Activated CD8-positive, alpha-beta memory T cell treated with anti-CD3 and anti-CD28 coated beads for 48 hours (primary cell): ENCODE results near the gene GBA2.

ENCODE experiments used
- DNase-seq, 3 experiments: peaks; one replicate each; pipeline ENCODE4 v3.0.0-alpha.2; 2020; ENCODE audit warnings: low read depth in 2 of 3, low spot score in 2 of 3

GBA2 gene

DNA sequence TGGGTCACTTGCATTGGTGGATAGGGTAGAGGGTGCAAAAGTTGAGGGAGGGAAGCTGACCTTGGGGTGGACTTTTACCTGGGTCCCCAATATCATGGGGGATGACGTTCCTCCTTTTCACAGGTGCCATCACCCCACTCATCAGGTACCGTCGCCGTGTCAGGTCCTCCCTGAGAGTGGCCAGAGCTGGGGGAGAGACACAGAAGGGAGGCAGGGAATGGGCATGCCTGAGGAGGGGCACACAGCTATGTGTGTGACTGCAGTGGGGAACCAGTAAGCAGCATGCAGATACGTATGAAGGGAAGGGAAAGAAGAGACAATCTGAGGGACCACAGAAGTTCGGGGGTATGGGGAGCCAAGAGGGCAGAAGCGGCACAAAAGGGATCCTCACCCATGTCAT, 10.1 kb downstream of the GBA2 start:
- no peak for DNase-seq

DNA sequence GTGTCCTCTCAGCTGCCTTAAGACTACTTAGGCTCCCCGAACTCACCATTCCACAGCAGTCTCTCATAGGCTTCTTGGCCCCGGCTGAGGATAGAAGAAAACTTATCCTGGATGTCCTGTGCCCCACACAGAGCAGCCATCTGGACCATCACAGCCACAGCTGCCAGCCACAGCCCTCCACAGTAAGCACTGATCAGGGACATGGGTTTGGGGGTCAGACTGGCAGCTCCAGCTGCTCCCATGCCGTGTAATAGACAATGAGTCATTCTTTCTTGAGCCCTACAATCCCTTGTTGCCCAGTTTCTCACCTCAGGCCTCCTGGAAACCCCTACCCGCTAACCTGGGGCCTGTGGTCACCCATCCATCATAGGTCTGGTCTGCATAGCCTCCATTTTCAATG, 10.8 kb downstream of the GBA2 start:
- DNase-seq, result no peak

DNA sequence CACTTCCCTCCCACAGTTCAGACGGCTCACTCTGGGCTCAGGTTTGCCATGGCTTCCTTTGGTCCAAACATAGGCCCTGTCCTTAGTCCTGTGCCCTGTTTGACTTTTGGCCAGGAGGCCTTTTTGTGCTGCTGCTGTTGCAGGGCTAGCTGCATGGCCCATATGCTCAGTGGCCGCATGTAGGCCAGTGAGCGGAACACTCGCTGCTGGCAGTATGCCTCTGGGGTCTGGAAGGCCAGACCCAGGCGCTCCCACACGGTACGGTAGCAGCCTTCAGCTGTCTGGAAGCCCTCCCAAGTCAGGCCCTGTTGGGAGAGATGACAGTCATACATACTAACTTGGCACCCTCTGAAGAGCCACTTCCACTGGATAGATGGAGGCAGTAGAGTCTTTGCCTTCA, 11.9 kb downstream of the GBA2 start:
- DNase-seq, result no peak

DNA sequence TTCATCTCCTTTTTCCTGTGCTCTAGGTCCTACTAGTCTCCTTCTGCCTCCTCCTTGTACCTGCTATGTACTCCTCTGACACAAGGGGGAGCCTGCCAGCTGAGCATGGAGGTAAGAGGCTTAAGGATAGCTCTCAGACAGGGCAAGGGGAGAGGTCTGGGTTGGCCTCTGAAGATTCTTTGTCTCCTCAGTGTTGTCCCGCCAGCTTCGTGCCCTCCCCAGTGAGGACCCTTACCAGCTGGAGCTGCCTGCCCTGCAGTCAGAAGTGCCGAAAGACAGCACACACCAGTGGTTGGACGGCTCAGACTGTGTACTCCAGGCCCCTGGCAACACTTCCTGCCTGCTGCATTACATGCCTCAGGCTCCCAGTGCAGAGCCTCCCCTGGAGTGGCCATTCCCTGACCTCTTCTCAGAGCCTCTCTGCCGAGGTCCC, 12.8 kb downstream of the GBA2 start:
- DNase-seq, result no peak

DNA sequence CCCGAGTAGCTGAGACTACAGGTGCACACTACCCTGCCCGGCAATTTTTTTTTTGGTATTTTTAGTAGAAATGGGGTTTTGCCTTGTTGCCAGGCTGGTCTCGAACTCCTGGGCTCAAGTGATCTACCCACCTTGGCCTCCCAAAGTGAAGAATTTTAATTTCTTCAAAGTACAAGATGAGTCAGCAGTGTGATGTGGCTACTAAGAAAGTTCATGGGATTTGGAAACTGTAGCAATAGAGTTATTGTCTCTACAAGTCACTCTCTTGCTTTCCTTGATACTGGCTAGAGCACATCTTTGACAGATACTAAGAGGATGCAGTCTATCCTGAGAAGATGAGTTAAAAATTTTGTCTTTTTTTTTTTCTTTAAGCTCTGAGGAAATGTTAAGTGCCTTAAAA, 14.9 kb downstream of the GBA2 start:
- no peak for DNase-seq

DNA sequence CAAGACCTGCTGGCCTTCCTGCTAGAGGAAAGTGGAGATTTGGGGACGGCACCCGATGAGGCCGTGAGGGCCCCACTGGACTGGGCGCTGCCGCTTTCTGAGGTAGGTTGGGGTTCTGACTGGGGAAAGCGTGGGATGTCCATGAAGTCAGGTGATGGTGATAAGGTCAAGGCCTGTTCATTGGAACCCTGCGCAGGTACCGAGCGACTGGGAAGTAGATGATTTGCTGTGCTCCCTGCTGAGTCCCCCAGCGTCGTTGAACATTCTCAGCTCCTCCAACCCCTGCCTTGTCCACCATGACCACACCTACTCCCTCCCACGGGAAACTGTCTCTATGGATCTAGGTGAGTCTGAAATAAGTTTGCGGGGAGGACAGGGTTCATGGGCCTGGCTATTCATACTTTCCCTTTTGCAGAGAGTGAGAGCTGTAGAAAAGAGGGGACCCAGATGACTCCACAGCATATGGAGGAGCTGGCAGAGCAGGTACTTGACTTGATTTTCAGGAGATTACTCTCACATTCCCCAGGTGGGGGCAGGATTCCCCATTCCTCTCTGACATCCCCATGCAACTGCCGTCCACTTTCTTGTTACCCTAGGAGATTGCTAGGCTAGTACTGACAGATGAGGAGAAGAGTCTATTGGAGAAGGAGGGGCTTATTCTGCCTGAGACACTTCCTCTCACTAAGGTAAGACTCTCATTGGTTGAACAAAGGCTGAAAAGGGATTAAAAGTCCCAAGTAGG, 16.1 kb downstream of the GBA2 start:
- no peak for DNase-seq

DNA sequence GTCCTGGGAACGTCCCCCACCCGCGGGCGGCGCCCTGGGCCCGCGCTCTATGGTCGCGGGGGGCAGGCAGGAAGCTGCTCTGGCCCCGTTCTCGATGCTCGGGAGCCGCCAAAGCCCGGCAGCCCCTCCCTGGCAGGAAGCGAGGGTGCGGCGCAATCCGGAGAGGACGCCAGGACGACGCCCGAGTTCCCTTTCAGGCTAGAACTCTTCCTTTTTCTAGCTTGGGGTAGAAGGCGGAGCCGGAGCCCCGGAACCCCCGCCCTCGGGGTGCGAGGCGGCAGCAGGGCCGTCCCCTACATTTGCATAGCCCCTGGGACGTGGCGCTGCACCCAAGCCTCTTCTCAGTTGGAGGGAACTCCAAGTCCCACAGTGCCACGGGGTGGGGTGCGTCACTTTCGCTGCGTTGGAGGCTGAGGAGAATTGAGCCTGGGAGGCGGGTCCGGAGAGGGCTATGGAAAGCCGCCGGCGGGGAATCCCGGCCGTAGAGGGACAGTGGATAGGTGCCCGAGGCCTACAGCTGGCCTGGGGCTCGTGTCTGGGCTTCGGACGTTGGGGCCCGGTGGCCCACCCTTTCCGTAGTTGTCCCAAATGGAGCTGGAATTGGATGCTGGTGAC, 16.7 kb downstream of the GBA2 start, which contains the start of the genes CREB3 and TLN1:
CREB3 (plus strand) TSS at position 482 of the 615 bp plus-strand sequence; CDS start at position 589, 107 bp downstream.
TLN1 (minus strand) TSS at position 11 of the 615 bp plus-strand sequence. CDS start 6,501 bp downstream, outside the sequence.
- DNase-seq, result peak; percentile 82 to 96 (median 89)

DNA sequence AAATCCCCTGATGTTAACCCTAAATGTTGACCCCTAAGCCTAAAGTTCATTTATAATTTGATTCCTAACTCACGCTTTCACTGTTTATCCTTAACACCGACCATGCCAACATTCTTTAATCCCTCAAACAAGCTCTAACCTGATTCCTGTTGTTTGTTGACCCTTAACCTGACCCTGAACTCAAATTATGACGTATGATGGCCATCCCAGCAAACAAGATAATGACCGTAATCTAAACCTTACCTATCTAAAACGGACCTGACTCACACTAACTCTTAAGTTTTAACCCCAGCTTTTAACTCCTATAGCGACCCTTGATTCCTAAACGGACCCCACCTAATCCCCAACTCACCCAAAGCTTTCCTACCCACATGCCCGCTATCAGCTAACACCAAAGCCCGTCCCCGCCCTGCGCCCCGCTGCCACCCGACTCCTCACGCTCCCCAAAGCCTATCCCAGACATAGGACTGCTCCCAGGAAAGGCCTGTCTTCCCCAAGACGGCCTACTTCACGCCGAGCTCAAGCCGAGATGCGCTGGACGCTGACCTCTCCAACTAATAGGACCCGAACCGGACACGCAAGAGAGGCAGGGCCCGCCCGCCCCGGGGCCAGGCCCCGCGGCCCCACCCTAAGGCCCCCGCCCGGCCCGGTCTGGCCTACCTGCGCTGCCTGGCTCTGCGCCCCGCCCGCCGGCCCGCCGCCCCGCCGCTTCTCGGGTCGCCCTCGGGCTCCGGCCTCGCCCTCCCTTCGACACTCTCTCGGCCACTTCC, 17.4 kb downstream of the GBA2 start:
- DNase-seq, result no peak

DNA sequence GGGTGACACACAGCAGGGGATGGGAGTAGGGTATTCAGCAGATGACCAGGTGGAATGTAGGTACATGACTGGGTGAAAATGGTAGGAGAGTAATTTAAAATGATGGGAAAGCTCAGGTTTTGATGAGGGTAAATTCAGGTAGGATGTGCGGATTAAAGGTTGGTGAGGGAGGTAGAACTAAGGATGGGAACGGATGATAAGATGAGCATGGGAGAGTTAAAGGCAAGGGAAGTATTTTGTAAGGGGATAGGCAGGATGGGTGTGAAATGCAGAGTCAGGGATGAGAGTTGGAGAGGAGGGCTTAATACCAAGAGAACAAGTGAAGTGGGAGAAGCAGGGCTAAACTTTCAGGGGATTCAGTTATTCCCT, 18.6 kb downstream of the GBA2 start:
- no peak for DNase-seq

DNA sequence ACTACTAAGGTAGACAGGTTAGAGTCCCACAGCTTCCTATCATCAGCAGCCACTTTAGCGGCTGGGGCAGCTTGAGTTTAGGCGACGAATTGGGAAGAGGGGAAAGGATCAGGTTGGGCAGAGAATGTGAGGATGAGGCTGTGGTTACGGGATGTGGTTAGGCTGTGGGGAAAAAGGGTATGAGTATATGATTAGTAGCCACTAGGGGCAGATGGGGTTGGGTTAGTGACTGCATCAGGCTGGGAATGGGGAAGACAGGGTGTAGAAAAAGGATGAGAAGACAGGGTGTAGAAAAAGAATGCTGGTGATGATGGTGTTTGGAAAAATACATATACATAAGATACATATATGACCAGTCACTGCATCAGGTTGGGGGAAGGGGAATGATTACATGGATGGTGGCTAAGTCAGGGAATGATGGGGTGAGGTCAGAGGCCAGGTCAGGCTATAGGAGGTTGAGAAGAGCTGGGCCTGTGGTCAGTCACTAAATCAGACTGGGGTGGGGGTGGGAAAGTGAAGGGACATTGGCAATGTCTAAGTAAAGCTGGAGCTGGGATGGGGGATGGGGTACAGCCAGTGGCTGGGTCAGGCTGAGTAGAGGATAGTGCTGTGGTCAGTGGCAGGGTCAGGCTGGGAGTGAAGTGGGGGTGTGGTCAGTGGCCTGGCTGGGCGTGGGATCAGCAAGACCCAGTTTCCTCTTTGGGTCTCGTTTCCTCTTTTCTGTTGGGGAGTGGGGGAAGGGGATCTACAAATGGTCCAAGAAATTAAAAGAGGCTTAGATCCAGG, 19.1 kb downstream of the GBA2 start:
- DNase-seq, result no peak

DNA sequence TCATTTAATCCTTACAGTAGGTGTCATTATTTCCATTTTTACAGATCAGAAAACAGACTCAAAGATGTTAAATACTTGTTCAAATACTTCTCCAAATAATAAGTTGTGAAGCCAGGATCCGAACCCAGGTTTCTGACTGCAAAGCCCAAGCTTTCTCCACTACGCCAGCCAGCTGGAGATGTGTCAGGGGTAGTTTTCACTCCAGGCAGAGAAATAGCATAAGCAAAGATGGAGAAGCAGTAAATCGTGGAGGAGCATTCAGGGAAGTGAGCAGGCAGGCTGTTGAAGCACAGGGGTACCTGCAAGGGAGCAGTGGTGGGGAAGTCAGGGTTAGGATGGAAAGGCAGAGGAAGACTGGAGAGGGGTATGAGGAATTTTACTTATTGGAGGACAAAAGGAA, 19.9 kb downstream of the GBA2 start:
- no peak for DNase-seq

DNA sequence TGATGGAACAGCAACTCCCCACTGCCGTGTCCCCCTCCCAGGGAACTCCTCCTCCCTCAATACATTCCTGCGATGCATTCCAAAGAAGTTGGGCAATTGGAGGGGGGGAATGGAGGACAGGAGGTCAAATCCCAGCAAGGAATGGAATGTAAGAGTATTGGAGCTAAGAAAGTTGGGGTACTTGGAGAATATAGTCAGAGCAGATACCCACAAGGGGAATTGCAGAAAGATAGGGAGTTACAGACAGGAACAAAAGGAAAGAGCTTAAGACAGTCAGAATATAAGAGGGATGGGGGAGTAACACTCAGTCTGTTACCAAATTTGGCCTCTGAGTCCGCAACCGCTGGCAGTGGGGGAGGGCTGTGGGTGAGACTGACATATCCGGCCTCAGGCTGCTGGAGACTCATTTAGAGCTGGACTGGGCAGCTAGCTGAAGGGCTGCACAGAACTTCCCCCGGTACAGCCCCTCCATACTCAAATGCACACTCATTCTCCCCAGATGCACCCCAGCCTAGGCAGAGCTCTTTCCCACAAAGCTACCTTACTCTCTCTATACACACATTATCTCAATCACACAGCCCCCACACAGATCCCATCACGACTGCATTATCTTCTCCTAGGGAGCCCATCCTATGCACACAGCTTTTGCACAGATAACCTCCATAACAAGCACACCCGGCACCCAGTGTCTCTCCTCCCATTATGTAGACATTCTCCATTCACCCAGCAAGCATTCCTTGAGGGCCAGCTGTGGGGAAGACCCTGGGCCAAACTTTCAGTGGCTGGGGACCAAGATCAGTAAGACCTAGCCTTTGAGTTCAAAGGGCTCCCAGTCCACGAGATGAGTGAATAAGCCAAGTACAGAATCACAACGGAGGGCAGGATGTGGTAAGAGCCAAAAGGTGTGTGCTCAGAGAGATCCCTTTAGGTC, 20.7 kb downstream of the GBA2 start:
- DNase-seq, result peak in 1 of 3 experiments; percentile 31

DNA sequence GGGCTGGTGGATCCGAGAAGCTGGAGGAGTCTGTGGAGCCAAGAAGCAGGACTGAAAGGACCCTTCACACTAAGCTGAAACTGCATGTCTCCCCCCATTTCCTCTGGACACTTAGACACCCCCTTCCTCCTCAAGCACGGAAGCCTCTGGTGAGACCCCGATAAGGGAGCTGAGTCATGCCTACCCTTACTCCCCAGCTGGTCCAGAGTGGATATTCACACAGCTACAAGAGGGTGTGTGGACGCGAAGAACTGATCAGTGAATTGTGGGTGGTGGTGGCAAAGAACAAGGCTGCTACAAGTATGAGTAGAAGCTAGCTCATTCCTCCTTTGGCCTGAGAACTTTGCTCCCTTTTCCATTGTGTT, 21.4 kb downstream of the GBA2 start:
- no peak for DNase-seq

DNA sequence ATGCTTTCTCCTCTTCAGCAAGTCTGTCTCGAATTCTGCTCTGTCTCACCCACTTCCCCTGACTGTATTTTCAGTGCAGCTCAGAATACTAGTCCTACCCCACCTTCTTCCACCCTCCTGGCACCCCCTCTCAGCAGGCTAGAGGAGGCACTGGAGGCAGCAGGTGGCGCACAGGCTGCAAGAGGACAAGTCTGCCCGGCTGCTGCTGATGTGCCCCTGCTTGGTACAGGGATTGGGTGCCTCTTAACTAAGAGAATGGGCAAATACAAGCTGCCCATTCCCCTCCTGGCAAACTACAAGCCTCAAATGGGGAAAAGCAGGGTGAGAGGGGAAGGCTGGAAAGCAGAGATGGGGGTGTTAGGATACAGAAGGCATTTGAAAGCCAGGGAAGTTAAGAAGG, 22.1 kb downstream of the GBA2 start:
- DNase-seq, result no peak

DNA sequence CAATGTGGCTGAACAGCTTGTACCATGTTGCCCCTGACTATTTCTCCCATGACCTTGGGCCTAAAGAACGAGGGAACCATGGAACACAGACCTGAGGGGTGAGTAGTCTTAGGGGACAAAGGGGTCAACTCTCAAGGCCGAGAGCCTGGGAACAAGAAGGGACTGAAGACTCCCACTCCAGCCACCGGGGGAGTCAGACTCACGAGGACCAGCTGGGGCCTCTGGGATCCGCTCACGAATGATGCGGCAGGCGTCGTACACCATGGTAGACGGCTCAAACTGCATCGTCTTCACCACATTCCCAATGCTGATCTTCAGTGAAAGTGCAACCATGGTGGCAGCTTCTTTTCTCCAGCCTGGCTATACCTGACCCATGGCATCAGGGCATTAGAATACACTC, 23.7 kb downstream of the GBA2 start:
- no peak for DNase-seq

DNA sequence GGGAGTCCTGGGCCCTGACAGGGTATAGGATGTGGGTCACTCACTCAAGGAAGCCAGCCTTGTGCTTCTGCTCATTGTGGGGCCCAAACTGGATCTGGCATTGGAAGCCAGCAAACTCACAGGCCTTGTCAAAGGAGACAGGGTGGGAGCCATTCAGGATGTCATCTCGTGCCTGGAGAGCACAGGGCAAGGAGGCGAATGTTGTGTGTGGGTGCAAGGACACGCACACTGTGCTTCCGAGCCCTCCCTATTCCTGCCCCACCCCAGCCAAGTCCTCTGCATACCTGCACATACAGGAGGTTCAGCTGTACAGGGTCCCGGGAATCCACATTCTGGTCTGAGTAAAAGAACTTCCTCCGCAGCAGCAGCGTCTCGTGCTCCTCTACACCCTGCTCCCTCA, 25.1 kb downstream of the GBA2 start:
- DNase-seq, result no peak

DNA sequence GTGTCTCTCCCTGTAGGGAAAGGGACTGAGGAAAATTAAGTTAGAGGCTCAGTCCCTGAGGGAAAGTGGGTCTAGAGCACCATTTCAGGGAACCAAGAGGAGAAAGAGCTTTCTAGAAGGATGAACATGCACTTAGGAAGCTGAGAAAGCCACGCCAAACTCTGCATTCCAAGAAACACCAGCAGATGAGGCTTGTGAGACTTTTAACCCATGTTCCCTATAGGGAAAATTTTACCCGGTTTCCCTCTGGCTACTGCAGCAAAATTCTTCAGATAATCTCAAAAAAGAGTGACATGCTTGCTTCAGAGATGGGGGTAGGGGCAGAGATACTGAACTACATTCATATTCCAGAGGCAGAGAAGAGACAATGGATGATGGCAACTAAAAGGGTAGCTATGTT, 25.6 kb downstream of the GBA2 start:
- no peak for DNase-seq

DNA sequence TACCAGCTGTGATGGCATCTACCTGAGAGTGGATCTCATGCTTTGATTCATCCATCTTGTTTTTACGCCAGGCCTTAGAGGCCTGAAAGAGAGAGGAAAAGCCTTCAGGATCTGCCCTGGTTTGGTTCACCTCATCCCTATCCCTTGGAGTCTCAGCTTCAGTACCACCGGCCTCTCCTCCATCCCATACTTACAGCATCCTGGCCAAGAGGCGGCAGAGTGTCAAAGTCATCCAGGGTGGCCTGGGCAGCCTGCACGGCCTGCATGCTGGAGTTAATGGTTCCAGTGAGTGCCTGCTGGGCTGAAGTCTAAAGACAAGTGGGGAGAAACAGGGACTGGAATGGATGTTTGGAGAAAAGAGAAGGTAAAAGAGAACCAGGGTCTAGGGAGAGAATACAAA, 29.5 kb downstream of the GBA2 start:
- no peak for DNase-seq

DNA sequence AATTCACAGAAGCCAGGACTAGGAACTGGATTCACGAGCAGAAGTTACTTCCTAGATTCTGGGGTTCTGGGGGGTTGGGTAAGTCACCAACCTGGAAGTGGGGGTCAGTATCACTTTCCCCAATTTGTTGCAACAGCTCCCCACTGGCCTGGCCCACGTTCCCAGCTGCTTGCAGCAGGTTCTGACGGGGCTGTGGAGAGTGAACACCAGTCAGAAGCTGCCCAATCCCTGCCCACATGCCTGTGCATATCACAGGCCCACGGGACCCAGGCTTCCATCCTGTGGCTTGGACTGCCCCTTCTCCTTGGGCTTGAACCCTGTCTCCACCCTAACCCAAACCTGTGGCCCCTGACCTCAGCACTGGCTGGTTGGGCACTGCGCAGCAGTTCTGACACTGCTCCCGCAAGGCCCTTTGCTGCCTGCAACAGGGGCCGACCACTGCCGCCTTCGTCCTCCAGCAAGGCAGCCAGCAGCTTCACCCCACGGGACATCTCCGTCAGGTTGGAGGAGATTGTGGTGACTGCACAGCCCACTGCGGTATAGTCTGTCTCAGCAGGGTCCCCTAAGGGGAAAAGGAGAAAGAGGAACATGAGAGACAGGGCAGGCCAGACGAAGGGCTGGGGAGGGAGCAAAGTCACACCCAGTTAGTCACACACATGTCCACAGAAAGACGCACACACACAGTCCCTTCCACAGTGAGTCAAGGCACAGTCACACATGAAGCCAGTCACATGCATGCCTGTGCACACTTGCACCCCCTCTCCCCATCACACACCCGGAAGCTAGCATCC, 30.1 kb downstream of the GBA2 start:
- no peak for DNase-seq
